Glutamatergic neuron (in vitro differentiated cells): ENCODE data around the gene HES3. TPM values are rescaled to one million over a fixed set of nuclear protein-coding genes. Genes with fewer than 3 reads are reported as not detected.

Experiments
- DNase-seq: peaks from one replicate; pipeline ENCODE4 v3.0.0; 2022
- H3K27ac Mint-ChIP-seq: one replicate; pipeline ENCODE4 v1.8.0; 2020; ENCODE audit warnings: mild to moderate bottlenecking, mixed read lengths, inconsistent platforms; ENCODE audit not compliant: unreplicated experiment
- H3K27me3 Mint-ChIP-seq: one replicate; pipeline ENCODE4 v1.8.0; 2020; ENCODE audit warnings: mild to moderate bottlenecking, moderate library complexity, mixed read lengths, inconsistent platforms; ENCODE audit not compliant: unreplicated experiment
- H3K36me3 Mint-ChIP-seq: one replicate; pipeline ENCODE4 v1.8.0; 2020; ENCODE audit warnings: mild to moderate bottlenecking, mixed read lengths, inconsistent platforms; ENCODE audit not compliant: unreplicated experiment
- H3K4me1 Mint-ChIP-seq: one replicate; pipeline ENCODE4 v1.8.0; 2020; ENCODE audit warnings: mild to moderate bottlenecking, low read depth, mixed read lengths, inconsistent platforms; ENCODE audit not compliant: unreplicated experiment
- H3K4me3 Mint-ChIP-seq: one replicate; pipeline ENCODE4 v1.8.0; 2020; ENCODE audit warnings: mild to moderate bottlenecking, mixed read lengths, inconsistent platforms; ENCODE audit not compliant: unreplicated experiment
- H3K9me3 Mint-ChIP-seq: one replicate; pipeline ENCODE4 v1.8.0; 2020; ENCODE audit warnings: mild to moderate bottlenecking, moderate library complexity, mixed read lengths, inconsistent platforms; ENCODE audit not compliant: unreplicated experiment
- total RNA-seq: library from RNA; stranded (reverse); fragmentation: NEBNext Ultra II Directional; extraction: Animal tissue kit (Norgen Biotek cat#: 25700); gene quantifications from one replicate; pipeline ENCODE4 v1.2.1, GENCODE V29; 2021; ENCODE audit not compliant: unreplicated experiment
- TF ChIP-seq, protein P1 (sequence below): fragments of 200-600 bp; sonication (generic); IDR thresholded peaks from one replicate; pipeline ENCODE4 v1.5.0; 2021; ENCODE audit not compliant: partially characterized antibody, unreplicated experiment

The HES3 gene
- total RNA-seq, 1 donor from 2014 or later, result 0.66 TPM

DNA sequence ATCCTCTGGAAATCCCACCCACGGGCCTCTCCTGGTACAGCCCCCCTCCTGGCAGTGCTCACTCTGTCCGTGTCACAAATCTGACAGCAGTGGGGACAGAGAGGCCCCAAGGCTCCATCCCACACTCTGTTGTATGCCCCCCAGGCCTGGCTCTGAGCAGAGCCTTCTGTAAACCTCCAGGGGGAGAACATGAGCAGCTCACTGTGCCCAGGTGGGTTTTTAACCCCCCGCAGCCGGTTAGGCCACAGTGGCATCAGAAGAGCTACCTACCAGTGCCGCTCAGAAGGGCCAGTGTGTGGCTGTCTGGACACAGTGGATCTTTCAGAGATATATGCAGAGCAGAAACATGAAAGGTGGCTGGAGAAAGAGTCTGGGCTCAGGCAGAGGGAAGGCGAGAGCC, 28.9 kb downstream of the HES3 start:
- Mint-ChIP-seq H3K36me3 (no peaks in the 10 kb centered on the region), H3K4me1 (peaks cover 58% of the 10 kb centered on the region), H3K27ac (peak overlapping the region; percentile 89), H3K27me3 (peaks cover 19% of the 10 kb centered on the region), H3K9me3 (peaks cover 21% of the 10 kb centered on the region), H3K4me3 (peak overlapping the region; percentile 57)
- no peak for DNase-seq
- TF ChIP-seq, protein P1, sequence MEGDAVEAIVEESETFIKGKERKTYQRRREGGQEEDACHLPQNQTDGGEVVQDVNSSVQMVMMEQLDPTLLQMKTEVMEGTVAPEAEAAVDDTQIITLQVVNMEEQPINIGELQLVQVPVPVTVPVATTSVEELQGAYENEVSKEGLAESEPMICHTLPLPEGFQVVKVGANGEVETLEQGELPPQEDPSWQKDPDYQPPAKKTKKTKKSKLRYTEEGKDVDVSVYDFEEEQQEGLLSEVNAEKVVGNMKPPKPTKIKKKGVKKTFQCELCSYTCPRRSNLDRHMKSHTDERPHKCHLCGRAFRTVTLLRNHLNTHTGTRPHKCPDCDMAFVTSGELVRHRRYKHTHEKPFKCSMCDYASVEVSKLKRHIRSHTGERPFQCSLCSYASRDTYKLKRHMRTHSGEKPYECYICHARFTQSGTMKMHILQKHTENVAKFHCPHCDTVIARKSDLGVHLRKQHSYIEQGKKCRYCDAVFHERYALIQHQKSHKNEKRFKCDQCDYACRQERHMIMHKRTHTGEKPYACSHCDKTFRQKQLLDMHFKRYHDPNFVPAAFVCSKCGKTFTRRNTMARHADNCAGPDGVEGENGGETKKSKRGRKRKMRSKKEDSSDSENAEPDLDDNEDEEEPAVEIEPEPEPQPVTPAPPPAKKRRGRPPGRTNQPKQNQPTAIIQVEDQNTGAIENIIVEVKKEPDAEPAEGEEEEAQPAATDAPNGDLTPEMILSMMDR, result no peak

DNA sequence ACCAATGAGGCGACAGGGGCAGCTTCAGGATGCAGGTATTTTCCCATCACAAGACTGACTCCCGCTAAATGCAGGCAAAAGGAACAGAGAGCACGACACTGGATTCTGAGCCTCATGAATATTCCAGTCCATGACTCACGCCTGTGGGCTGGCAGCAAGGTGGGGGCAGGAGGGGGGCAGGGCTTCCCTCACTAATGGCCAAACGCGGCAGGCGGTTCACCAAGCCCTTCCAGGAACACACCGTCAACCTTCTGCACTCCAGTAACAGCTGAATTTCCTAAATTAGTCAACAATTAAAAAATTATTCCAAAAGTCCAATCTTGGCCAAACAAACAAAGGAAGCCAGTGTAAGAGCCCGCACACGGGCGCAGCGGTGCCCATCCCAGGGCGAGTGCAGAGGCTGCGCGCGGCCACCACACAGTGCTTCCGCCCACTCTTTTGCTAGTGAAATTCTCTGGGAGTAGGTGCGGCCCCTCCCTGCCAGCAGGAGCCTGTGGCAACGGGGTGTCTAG, 29.5 kb downstream of the HES3 start:
- peak; percentile 64 for DNase-seq
- peaks cover 58% of the 10 kb centered on the region for H3K4me1 Mint-ChIP-seq
- peaks cover 24% of the 10 kb centered on the region for H3K9me3 Mint-ChIP-seq
- TF ChIP-seq, protein P1, result no peak
- peak overlapping the region; percentile 89 for H3K27ac Mint-ChIP-seq
- peaks cover 22% of the 10 kb centered on the region for H3K27me3 Mint-ChIP-seq
- no peaks in the 10 kb centered on the region for H3K36me3 Mint-ChIP-seq
- H3K4me3 Mint-ChIP-seq, result peak overlapping the region; percentile 57

DNA sequence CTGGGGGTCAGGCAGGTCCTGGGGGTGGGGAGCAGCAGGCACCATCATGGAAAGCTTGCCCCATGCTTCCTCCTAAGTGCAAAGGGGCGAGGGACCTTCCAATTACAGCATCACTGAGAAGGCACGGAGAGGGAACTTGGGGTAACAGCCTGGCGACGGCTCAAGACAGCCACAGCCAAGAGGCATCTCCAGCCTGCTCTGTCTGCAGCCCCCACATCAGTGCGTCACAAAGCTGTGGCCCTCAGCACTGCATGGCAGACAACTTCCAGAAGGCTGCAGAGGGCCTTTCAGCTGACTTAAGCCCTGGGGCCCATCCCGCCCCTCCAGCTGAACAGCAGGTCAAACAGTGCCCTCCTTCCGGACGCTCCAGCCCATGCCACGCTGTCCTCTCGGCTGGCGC, 30.1 kb downstream of the HES3 start:
- H3K9me3 Mint-ChIP-seq, result peaks cover 28% of the 10 kb centered on the region
- peaks cover 58% of the 10 kb centered on the region for H3K4me1 Mint-ChIP-seq
- no peak overlapping the region for H3K4me3 Mint-ChIP-seq
- H3K27me3 Mint-ChIP-seq, result peaks cover 25% of the 10 kb centered on the region
- TF ChIP-seq, protein P1, result no peak
- peak overlapping the region; percentile 8 for H3K27ac Mint-ChIP-seq
- no peak for DNase-seq
- H3K36me3 Mint-ChIP-seq, result no peaks in the 10 kb centered on the region

DNA sequence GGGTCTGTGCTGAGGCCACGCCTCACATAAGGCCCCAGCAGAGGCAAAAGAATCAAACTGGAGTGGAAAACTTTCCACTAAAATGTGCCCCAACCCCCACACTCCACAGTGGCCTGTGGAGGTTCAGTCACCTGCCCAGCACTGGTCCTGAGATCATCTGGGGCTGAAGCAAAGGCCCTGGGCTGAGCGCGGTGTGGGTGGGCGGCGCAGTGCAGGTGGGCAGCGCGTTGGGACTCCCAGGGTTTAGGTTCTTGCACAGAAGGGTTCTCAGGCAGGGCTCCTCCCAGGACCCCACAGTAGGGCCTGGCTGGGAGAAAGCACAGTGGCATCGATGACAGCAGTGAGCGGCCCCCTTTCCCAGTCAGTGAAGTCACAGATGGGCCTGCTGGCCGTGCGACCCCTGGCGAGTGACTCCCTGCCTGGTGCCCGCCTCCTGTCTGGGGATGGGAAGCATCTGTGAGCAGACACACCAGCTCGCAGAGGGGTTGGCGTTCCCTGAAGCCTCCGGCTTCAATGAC, 30.7 kb downstream of the HES3 start:
- TF ChIP-seq, protein P1, result no peak
- DNase-seq, result no peak

More for the DNA sequence above, 30.7 kb downstream of the HES3 start:
- Mint-ChIP-seq H3K27me3 (peaks cover 26% of the 10 kb centered on the region), H3K9me3 (peaks cover 28% of the 10 kb centered on the region), H3K36me3 (no peaks in the 10 kb centered on the region), H3K4me1 (peaks cover 58% of the 10 kb centered on the region), H3K4me3 (no peak overlapping the region), H3K27ac (peak overlapping the region; percentile 99)
